ENCODE measurements around the gene DCUN1D4. TPM values are rescaled to one million over a fixed set of nuclear protein-coding genes. Genes with fewer than 3 reads are reported as not detected.

The DCUN1D4 gene
- 10 to 100 TPM; 39.4 to 42.9 TPM for total RNA-seq

- Mint-ChIP-seq H3K27me3 (no peaks in the 10 kb centered on the region), H3K9me3 (no peaks in the 10 kb centered on the region), H3K4me1 (peaks cover 24% of the 10 kb centered on the region), H3K4me3 (peak within 1 kb of the TSS; percentile 91), H3K27ac (peak within 1 kb of the TSS; percentile 95), H3K36me3 (peaks cover 11% of the 10 kb centered on the region)
- DNase-seq, result peak; percentile 99
Measured at GRCh38 chr4:51842554-51843308, at the start of gene DCUN1D4. Gene DCUN1D4, plus strand, starts transcription at chr4:51843153. Its CDS starts 90 bp downstream, at chr4:51843243.

DNA sequence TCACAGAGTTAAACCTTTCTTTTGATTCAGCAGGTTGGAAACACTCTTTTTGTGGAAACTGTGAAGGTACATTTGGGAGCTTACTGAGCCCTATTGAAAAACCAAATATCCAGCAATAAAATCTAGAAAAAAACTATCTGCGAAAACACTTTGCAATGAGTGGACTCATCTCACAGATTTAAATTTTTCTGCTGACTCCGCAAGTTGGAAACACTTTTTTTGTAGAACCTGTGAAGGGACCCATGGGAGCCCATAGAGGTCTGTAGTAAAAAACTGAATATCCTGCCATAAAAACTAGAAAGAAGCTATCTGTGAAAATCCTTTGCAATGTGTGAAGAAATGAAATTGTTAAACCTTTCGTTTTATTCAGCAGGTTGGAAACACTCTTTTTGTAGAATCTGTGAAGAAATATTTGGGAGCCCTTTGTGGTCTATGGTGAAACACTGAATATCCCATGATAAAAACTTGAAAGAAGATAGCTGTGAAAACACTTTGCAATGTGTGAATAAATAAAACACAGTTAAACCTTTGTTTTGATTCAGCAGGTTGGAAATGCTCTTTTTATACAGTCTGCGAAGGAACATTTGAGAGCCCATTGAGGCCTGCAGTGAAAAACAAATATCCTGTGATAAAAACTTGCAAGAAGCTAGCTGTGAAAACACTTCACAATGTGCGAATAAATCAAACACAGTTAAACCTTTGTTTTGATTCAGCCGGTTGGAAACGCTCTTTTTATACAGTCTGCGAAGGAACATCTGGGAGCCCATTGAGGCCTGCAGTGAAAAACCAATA, 22.3 kb upstream of the DCUN1D4 start:
- Mint-ChIP-seq H3K27ac (no peak overlapping the region), H3K27me3 (no peaks in the 10 kb centered on the region), H3K36me3 (peaks cover 12% of the 10 kb centered on the region), H3K4me1 (no peaks in the 10 kb centered on the region), H3K9me3 (peaks cover 25% of the 10 kb centered on the region), H3K4me3 (no peak overlapping the region)
- no peak for DNase-seq

DNA sequence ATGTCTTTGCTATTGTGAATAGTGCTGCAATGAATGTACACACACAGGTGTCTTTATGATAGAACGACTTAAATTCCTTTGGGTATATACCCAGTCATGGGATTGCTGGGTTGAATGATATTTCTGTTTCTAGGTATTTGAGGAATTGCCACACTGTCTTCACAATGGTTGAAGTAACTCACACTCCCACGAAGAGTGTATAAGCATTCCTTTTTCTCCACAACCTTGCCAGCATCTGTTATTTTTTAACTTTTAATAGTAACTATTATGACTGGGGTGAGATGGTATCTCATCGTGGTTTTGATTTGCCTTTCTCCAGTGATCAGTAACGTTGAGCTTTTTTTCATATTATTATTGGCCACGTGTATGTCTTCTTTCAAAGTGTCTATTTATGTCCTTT, 17.6 kb upstream of the DCUN1D4 start:
- no peaks in the 10 kb centered on the region for H3K4me1 Mint-ChIP-seq
- peaks cover 13% of the 10 kb centered on the region for H3K9me3 Mint-ChIP-seq
- peaks cover 3% of the 10 kb centered on the region for H3K27me3 Mint-ChIP-seq
- no peak overlapping the region for H3K4me3 Mint-ChIP-seq
- H3K36me3 Mint-ChIP-seq, result peaks cover 2% of the 10 kb centered on the region
- no peak overlapping the region for H3K27ac Mint-ChIP-seq
- no peak for DNase-seq

DNA sequence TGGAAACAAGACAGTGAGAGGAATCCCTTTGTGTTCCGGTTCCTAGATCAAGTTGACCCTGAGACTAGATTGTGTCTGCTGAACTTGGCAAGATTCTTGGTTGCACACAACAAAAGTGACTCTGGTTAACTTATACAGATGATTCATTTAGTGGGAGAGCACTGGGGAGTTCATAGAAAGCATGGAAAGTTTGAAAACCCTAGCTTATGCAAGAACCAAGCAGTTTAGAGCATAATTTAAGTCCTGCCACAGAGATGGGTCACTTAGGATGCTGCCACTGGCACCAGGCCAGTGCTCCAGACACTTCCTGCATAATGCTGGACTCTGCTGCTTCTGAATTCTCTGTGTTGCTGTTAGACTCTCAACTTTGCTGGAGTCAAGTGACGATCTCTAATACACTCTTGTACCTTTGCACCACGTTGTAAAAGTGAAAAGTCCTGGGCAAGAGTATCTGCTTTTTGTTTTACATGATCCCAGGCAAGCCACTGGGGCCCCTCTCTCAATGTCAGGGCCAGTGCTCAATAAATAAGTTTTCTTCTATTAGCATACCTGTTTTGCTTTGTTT, 12.7 kb upstream of the DCUN1D4 start:
- no peak for DNase-seq
- Mint-ChIP-seq H3K4me1 (no peaks in the 10 kb centered on the region), H3K27ac (no peak overlapping the region), H3K9me3 (no peaks in the 10 kb centered on the region), H3K36me3 (no peaks in the 10 kb centered on the region), H3K27me3 (peaks cover 9% of the 10 kb centered on the region), H3K4me3 (no peak overlapping the region)

- Mint-ChIP-seq H3K4me3 (no peak overlapping the region), H3K9me3 (no peaks in the 10 kb centered on the region), H3K27me3 (peaks cover 9% of the 10 kb centered on the region), H3K27ac (no peak overlapping the region), H3K36me3 (no peaks in the 10 kb centered on the region), H3K4me1 (peaks cover 1% of the 10 kb centered on the region)
- peak; percentile 51 for DNase-seq
Measured at GRCh38 chr4:51831133-51831532, 11.8 kb upstream of the DCUN1D4 start.

- DNase-seq, result no peak
- Mint-ChIP-seq H3K9me3 (no peaks in the 10 kb centered on the region), H3K36me3 (no peaks in the 10 kb centered on the region), H3K4me3 (no peak overlapping the region), H3K27ac (no peak overlapping the region), H3K4me1 (peaks cover 8% of the 10 kb centered on the region), H3K27me3 (peaks cover 6% of the 10 kb centered on the region)
Measured at GRCh38 chr4:51833236-51833635, 9.7 kb upstream of the DCUN1D4 start.

DNA sequence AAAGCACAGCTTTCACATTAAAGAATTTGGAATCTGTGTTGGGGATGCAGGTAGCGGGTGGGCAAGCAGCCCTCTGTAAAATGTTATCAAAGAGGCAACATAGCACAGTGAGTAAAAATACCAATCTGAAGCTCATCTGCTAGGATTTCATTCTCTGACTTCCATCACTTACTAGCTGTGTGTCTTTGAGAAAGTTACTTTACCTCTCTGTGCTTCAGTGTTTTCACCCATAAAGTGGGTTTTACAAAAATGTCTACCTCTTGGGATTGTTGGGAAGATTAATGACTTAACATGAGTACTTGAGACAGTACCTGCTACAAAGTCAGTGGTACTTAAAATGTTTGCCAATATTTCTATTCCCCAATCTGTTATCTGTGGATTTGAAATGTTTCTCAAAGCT, 7.9 kb upstream of the DCUN1D4 start:
- H3K27ac Mint-ChIP-seq, result peak overlapping the region; percentile 3
- no peaks in the 10 kb centered on the region for H3K9me3 Mint-ChIP-seq

DNA sequence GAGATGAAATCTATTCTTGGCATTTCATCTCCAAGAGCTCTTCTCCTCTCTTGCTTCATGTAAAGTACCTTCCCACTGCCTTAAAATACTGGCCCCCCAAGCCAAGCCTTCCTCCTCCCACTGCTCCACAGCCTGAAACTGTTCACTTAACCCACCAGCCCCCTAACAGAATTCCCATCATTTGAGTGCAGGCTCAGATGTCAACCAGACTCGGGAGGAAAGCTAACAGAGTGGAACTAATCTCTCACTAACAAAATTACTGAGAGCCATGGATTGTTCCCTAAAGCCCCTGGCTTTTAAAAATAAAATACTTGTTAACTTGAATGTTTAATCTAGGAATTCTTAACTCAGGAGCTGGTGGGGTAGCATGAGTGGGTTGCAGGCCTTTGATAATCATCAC, 7.1 kb upstream of the DCUN1D4 start:
- Mint-ChIP-seq H3K36me3 (no peaks in the 10 kb centered on the region), H3K9me3 (no peaks in the 10 kb centered on the region), H3K27ac (peak overlapping the region; percentile 16), H3K4me3 (no peak overlapping the region), H3K27me3 (peaks cover 6% of the 10 kb centered on the region), H3K4me1 (peaks cover 8% of the 10 kb centered on the region)
- DNase-seq, result no peak

More for the DNA sequence above, 7.9 kb upstream of the DCUN1D4 start:
- peaks cover 6% of the 10 kb centered on the region for H3K27me3 Mint-ChIP-seq
- H3K36me3 Mint-ChIP-seq, result no peaks in the 10 kb centered on the region
- DNase-seq, result no peak
- H3K4me3 Mint-ChIP-seq, result no peak overlapping the region
- H3K4me1 Mint-ChIP-seq, result peaks cover 8% of the 10 kb centered on the region

GRCh38 chr4:51836549-51836948, 6.4 kb upstream of the DCUN1D4 start:
- peak overlapping the region; percentile 45 for H3K27ac Mint-ChIP-seq
- peaks cover 3% of the 10 kb centered on the region for H3K27me3 Mint-ChIP-seq
- peaks cover 8% of the 10 kb centered on the region for H3K4me1 Mint-ChIP-seq
- H3K4me3 Mint-ChIP-seq, result no peak overlapping the region
- no peaks in the 10 kb centered on the region for H3K9me3 Mint-ChIP-seq
- no peak for DNase-seq
- H3K36me3 Mint-ChIP-seq, result no peaks in the 10 kb centered on the region

DNA sequence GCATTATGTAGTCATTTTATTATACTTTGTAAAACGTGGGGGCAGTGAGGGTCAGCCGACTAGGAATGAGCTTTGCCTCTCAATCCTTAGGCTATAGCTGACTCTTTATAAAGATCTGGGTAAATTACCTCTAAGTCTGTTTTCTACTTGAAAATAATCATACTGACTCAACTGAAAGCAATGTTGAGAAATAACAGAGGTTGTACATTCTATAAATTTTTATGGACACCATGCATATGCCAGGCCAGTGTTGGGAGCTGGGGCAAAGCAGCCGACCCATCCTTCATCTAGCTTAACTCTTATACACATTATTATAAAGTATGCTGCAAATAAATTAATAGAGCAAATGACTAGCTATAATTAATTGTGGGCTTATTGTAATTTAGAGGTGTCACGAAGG, 2.2 kb upstream of the DCUN1D4 start:
- no peak for DNase-seq
- no peak overlapping the region for H3K4me3 Mint-ChIP-seq
- no peaks in the 10 kb centered on the region for H3K27me3 Mint-ChIP-seq
- peaks cover 7% of the 10 kb centered on the region for H3K36me3 Mint-ChIP-seq
- peaks cover 20% of the 10 kb centered on the region for H3K4me1 Mint-ChIP-seq
- H3K9me3 Mint-ChIP-seq, result no peaks in the 10 kb centered on the region
- H3K27ac Mint-ChIP-seq, result no peak overlapping the region

DNA sequence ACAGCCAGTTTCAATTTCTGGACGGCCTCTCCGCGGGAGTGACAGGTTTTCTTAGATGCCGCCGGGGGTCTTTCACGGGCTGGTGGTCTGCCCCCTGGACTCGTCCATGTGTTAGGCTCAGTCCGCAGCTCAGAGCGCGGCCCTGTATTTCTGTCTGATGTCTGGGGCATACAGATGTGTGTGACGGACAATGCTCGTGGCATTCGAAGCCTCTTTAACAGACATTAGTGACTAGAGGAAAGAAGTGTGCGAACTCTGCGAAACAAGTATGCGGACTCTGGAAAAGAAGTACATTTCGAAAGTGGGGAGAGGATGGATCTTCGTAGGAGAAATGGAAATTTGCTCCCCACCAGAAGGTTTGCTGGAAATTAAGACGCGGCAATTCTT, 793 bp upstream of the DCUN1D4 start:
- DNase-seq, result peak; percentile 1

GRCh38 chr4:51843309-51844152, 578 bp downstream of the DCUN1D4 start:
- Mint-ChIP-seq H3K27ac (peak overlapping the region; percentile 92), H3K9me3 (no peaks in the 10 kb centered on the region), H3K4me1 (peaks cover 27% of the 10 kb centered on the region), H3K4me3 (peak overlapping the region; percentile 91), H3K36me3 (peaks cover 12% of the 10 kb centered on the region), H3K27me3 (no peaks in the 10 kb centered on the region)
- peak; percentile 55 for DNase-seq

More for the DNA sequence above, 793 bp upstream of the DCUN1D4 start:
- H3K9me3 Mint-ChIP-seq, result no peaks in the 10 kb centered on the region
- peaks cover 9% of the 10 kb centered on the region for H3K36me3 Mint-ChIP-seq
- peak overlapping the region; percentile 91 for H3K4me3 Mint-ChIP-seq
- H3K4me1 Mint-ChIP-seq, result peaks cover 19% of the 10 kb centered on the region
- peak overlapping the region; percentile 95 for H3K27ac Mint-ChIP-seq
- H3K27me3 Mint-ChIP-seq, result no peaks in the 10 kb centered on the region

GRCh38 chr4:51844153-51845054, 1.5 kb downstream of the DCUN1D4 start:
- no peaks in the 10 kb centered on the region for H3K27me3 Mint-ChIP-seq
- peak overlapping the region; percentile 91 for H3K4me3 Mint-ChIP-seq
- peak; percentile 87 for DNase-seq
- H3K4me1 Mint-ChIP-seq, result peaks cover 29% of the 10 kb centered on the region
- peak overlapping the region; percentile 92 for H3K27ac Mint-ChIP-seq
- H3K9me3 Mint-ChIP-seq, result no peaks in the 10 kb centered on the region
- peaks cover 16% of the 10 kb centered on the region for H3K36me3 Mint-ChIP-seq

DNA sequence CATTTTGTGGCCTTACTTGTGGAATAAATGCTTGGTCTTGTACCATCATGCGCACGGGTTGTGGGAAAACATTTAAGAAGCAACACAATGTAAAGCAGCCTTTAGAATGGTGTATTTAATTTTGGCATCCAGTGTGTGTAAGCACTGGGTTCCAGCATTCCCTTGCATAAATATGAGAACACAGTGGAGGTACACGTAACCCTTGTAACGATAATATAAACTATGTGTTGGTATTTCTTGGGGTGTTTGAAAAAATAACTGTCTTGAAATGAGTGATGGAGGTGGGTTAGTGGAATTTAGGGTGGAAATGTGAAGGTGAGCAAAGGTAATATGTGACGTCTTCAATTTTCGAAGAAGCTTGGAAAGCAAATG, 2.1 kb downstream of the DCUN1D4 start:
- peaks cover 16% of the 10 kb centered on the region for H3K36me3 Mint-ChIP-seq
- no peaks in the 10 kb centered on the region for H3K27me3 Mint-ChIP-seq
- H3K9me3 Mint-ChIP-seq, result no peaks in the 10 kb centered on the region
- H3K4me1 Mint-ChIP-seq, result peaks cover 31% of the 10 kb centered on the region
- no peak for DNase-seq
- H3K27ac Mint-ChIP-seq, result peak overlapping the region; percentile 92
- peak overlapping the region; percentile 91 for H3K4me3 Mint-ChIP-seq
